IPS-NIHi11 (cell line): ENCODE data around the gene CFAP65.

ENCODE experiments used
- DNase-seq: peaks from one replicate; pipeline ENCODE4 v3.0.0; 2012; ENCODE audit warnings: mixed read lengths, low spot score

The CFAP65 gene, protein sequence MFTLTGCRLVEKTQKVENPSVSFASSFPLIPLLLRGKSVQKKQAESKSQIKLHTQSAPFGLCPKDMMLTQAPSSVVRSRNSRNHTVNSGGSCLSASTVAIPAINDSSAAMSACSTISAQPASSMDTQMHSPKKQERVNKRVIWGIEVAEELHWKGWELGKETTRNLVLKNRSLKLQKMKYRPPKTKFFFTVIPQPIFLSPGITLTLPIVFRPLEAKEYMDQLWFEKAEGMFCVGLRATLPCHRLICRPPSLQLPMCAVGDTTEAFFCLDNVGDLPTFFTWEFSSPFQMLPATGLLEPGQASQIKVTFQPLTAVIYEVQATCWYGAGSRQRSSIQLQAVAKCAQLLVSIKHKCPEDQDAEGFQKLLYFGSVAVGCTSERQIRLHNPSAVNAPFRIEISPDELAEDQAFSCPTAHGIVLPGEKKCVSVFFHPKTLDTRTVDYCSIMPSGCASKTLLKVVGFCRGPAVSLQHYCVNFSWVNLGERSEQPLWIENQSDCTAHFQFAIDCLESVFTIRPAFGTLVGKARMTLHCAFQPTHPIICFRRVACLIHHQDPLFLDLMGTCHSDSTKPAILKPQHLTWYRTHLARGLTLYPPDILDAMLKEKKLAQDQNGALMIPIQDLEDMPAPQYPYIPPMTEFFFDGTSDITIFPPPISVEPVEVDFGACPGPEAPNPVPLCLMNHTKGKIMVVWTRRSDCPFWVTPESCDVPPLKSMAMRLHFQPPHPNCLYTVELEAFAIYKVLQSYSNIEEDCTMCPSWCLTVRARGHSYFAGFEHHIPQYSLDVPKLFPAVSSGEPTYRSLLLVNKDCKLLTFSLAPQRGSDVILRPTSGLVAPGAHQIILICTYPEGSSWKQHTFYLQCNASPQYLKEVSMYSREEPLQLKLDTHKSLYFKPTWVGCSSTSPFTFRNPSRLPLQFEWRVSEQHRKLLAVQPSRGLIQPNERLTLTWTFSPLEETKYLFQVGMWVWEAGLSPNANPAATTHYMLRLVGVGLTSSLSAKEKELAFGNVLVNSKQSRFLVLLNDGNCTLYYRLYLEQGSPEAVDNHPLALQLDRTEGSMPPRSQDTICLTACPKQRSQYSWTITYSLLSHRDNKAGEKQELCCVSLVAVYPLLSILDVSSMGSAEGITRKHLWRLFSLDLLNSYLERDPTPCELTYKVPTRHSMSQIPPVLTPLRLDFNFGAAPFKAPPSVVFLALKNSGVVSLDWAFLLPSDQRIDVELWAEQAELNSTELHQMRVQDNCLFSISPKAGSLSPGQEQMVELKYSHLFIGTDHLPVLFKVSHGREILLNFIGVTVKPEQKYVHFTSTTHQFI (N-terminal part only)

DNA sequence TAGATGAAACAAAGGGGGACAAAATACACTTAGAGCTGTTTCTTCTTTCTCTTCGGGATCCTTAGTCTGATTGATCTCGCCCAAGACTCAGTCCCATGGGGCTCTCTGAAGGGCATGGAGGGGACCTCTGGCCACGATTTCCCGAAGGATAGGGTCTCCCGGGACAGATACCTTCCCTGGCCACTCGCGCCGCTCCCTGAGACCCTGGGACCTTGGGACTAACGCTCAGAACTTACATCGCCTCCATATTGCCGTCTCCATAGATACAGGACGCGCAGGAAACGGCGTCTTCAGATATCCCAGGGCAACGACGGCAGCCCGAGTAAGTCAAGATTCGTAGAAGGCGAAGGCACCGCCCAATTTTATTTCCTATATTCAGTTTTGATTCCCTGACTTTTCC is at the start of gene CFAP65:
CFAP65 (minus strand) TSS at position 265 of the 400 bp plus-strand sequence. CDS start 2,468 bp downstream, outside the sequence.
- DNase-seq: peak; percentile 84

DNA sequence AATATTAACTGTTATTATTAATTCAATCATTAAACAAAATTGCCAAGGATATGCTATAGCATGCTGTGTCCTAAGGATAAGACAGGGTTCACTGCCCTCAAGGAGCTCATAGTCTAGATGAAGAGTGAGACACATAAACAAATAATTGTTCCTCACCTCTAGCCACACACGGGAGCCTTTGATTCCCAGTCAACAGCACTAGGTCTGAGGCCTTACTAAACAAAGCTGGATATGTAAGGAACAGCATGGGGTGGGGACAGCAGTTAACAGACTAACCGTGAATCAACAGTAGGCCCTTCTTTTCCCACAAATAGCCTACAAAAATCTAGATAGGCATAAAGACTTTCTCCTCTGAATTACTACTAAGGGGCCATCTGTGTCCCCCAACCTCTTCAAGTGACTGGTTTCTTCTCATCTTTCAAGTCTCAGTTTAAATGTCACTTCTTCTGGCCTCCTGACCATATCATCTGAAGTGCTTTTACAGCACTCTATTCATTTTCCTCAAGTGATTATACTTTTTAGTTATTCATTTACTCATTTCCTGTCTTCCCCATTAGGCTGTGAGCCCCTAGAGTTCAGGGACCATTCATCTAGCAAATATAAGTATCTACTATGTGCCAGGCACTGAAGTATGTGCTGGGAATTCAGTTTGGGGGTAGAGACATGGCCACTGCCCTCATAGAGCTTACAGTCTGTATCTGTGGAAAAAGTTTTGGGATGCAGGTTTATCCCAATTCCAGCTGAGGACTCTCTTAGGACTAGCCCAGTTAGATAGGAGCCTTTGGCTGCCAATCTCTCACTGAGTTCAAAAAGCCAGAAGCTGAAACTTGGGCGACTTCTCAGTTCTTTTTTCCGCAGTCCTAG is 49.4 kb upstream of the CFAP65 start:
- no peak for DNase-seq

DNA sequence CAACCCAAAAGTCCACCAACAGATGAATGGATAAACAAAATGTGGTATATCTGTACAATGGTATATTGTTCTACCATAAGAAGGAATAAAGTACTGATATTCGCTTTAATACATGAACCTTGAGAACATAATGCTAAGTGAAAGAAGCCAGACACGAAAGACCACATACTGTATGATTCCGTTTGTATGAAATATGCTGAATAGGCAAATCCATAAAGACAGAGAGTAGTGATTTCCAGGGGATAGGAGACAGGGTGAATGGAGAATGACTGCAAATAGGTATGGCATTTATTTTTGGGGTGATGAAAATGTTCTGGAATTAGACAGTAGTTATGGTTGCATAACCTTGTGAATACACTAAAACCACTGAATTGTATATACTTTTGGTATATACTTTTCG is 48.0 kb upstream of the CFAP65 start:
- no peak for DNase-seq

DNA sequence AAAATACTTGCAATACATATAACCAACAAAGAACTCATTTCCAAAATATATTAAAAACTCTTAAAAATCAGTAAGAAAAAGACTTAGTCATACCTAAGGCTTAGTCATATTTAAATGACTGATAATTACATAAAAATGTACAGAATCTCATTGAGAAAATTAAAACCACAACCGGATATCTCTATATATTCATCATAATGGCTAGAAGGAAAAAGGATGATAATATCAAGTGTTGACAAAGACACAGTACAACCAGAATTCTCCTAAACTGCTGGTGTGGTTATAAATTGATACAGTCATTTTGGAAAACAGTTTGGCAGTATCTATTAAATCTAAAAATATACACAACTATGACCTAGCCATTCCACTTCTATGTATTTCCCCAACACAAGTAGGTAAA is 46.5 kb upstream of the CFAP65 start:
- DNase-seq: no peak

DNA sequence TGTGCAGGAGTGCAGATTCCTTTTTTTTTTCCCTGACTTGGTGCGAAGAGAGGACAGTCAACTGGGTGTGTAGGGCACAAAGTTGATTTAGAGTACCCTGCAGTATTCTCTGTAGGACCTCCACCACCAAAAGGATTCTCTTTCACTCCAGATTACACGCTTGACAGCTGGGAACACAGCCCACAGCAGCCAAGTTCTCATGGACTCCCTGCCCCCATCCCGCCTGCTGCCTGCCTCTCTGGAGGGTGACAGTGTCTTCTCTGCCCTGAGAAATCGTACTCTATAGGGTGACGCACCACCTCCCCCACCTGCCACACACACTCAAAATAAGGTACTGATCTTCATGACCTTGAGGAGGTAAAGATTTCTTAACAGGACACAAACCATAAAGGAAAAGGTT is 46.0 kb upstream of the CFAP65 start:
- no peak for DNase-seq

DNA sequence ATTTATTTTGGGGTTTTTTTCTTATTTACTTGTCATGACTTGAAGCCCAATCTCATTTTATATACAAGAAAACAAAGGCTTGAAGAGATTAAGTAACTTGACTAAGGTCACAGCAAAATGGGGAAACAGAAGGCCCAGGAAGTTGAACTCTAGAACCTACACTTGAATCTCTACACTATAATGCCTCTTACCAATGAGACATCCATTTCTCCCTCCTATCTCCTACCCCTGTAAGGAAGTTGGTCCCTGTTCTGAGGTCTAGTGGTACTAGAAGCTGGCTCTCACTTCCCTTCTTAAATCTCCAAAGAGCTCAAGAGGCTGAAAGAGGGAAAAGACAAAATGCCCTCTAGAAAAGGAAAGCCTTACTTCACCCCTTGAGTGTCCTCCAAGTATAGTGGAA is 44.9 kb upstream of the CFAP65 start:
- DNase-seq: no peak

DNA sequence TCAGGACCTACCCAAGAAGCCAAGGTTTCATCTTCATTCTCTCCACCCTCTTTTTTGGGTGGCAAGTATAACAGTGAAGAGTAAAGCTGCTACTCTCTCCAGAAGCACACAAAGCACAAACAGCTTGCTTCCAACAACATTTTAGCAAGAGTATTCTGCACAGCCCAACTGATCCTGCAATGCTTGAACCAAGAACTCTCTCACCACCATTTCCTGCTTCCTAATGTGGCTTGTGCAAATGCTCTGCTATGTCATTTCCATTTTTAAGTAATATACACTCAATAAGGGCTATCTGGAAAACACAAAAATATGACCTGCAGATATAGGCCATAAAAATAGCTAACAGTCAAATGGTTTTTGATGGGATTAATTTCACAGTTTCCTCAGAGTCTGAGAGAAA is 43.5 kb upstream of the CFAP65 start:
- DNase-seq: no peak

DNA sequence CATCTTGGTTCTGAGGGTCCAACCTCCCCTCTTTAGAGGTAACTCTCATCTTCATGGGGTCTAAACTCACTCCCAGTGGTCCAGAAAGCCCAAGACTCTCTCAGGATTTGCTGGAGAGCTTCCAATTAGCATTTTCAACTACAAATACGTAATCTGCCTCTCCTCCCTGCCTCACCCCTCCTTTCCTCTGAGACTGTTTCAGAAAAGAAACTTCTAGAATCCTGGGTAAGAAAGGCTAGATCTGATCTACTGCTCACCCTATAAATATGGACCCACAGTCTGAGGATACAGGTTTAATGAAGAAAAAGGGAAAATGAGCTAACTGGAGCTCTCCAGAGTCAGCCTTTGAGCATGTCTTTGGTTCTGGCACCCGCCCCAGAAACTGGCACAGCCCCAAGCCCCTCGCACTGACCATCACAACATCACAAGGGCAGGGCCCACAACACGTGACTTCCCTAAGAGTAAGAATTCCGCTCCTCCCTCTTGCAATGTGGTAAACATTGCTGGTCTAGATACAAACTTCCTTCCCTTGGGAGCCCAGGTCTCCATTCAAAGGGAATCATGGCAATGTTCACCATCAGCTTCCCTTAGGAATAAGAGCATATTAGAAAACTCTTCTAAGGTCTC is 41.1 kb upstream of the CFAP65 start:
- DNase-seq: no peak

DNA sequence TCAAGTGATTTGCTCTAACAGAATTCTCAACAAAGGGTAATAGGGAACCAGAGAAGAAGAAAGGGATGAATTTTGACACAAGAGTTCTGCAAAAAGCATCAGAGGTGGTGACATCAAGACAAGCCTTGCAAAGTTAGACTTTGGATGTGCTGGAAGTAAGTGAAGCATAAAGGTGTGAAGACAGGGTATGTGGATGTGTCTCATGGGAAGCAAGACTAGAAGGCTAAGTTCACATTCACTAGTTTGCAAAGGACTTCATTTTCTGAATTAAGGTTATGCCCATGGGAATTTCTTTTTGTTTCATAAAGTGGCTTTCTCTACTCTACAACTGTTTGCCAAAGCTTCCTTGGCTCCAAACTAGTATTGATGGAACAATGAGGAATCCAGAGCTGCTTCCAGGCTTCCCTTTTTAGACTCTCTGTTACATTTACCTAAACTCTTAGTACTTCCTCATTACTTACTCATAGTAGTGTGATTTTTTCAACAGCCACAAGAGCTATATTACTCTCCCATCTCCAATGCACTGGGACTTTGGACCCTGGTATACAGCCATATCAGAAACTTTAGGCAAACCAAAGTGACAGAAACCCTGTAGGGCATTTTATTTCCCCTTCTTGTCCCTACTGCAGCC is 40.5 kb upstream of the CFAP65 start:
- DNase-seq: no peak

DNA sequence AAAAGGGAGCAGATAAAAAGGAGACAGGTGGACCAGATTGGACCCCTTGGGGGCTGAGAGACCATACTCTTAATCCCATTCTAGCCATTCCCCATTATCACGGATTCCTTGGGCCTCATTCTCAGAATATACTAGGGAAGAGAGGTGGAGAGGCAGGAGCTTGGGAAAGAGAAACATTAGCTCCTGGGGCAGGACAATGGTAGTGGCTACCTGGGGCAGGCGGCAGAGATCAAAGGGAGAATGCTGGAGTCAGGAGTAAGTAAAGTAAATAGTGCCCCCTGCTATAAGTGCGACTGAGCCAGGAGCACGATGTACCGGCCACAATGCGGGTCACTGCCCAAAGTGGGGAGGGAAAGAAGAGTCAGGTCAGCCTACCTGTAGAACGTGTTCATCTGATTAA is 39.8 kb upstream of the CFAP65 start:
- DNase-seq: no peak

DNA sequence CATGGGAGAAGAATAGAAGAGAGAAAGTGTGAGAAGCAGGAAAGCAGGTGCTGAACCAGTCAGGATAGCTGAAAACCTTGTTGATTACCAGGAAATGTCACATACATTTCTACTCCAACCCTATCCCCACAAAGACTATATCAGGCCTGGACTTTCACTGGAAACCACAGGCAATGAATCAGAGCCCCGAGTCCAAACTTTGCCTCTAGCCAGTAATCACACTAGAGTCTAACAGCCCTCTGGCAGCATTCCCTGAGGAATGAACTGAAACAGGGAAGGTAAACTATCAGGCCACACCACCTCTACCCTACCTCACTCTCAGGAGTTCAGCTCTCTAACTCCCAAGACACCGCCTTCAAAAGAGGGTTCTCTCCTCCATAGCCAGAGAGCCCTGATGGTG is 38.1 kb upstream of the CFAP65 start:
- no peak for DNase-seq

DNA sequence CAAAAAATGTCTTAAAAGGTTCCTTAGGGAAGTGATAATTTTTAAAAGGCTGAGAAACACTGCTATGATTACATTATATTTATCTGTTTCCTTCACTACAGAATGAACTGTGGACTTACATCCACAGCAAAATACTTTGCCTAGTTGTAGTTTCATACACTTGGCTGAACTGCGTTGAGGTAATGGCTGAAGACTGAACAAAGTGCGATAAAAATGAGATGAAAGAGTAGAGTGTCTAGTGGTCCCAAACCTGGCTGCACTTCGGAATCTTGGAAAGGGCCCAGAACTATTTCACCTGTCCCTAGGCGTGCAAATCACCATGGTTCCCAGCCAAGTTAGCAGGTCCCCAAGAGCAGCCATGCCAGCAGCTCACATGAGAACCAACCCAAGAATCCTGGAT is 37.6 kb upstream of the CFAP65 start:
- no peak for DNase-seq

DNA sequence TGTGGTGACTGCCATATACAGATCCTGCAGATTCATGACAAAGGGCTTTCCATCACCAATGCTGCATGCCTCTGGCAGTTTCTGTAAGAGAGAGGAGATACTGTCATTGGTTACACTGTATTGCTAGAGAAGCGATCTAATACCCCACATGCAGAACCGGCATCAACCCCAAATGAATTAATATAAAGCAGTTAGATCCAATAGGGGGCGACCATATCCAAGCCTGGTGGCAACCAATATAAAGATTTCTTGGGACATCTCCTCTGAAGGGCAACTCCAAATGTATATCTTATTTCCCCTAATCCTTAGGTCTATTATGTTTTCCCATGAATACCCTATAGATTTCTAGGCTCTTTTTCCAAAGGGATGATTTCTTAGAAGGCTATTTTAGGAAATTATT is 36.8 kb upstream of the CFAP65 start:
- no peak for DNase-seq

DNA sequence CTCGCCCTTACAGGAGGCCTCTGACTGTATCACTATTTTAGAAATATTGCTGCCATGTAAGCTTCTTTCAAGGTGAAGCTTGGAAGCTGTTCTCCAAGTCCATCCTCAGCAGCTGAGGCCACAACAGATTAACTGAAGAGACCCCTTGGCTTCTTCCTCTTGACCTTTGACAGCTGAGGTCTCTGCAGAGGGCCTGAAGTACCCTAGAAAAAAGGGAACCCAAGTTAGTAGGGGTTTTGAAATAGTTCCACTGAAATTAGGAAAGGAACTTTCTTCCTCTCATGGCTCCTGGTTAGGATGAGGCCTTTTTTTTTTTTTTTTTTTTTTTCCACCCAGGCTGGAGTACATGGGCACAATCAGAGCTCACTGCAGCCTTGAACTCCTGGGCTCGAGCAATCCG is 34.9 kb upstream of the CFAP65 start:
- no peak for DNase-seq

DNA sequence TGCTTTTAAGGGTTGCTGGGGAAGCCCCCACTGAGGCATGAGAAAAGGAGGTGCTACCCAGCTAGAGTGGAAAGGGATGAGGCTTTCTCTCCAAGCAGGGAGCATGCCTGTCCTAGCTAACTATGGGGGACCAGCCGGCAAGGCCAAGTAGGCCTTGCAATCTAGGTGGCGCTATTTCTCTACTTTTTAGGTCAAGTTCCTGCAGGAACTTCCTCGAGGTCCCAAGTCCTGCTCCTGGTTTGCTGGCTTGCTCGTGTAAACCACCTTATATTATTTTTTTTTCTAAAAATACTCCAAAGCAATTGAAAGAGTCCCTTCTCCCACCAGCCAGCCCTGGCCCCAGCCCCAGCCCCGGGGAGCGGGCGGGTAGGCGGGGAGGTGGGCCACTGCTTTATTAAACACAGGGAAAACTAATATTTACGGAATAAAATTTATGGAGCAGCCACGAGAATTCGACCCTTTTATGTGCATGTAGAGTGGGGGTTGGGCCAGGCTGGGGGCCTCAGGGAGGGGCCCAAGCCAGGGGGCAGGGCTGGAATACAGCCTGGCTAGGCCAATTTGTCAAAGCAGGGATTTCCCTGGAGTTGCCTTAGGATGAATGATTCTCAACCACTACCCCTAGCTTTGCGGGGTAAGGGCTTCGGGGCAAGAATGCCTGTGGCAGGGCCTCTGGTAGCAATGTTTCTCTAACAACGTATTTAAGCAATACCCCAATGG is 32.3 kb upstream of the CFAP65 start:
- DNase-seq: peak; percentile 80

DNA sequence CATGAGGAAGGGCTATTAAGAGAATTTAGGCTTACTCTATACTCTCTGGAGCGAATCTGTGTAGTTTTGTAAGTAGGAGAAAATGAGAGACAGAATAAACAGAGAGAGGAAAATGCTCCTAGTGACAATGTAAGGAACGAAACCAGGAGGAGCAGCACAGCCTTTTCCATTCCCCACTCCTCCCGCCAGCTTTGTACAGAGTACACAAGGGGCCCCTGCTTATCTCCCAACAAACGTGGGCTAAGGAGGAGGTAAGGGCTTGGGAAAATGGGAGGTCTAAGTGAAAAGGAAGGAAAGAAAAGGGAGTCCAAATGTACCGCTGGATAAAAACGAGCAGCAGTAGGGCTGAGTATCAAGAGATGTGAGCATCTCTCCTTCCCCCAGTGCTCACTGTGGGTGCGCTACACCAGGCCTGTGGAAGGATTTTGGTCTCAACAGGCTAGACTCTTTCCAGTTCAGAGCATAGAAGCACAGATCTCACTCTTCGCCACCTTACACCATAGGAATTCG is 31.5 kb upstream of the CFAP65 start:
- no peak for DNase-seq

DNA sequence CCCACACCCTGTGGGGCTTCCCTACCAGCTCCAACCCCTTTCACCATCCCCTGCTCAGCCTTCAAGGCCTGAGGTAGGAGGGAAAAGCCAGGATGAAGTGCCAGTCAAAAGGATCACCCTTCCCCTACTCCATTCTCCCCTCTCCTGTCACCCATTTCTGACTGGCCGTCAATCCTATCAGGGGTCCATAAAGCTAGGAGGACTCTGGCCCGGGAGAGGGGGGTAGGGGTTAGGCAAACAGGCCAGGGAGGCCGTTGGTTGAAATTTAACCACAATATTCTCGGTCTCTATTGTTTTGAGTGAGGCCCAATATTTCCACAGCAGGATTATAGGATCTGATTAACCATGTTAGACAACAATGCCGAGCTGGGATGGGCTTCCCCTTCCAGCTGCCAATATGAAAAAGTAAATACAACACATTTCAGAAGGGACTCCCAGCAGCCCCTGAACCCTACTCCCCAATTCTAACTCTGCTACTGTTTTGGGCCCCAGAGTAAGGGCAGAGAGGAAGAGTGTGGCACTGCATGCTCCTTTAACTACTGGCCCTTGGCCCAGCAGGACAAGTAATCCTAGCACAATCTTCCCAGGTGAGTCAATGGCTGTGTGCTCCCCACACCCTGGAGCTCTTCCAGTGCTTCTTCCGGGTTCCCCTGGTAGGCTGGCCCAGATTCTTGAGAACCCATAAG is 30.0 kb upstream of the CFAP65 start:
- DNase-seq: no peak

DNA sequence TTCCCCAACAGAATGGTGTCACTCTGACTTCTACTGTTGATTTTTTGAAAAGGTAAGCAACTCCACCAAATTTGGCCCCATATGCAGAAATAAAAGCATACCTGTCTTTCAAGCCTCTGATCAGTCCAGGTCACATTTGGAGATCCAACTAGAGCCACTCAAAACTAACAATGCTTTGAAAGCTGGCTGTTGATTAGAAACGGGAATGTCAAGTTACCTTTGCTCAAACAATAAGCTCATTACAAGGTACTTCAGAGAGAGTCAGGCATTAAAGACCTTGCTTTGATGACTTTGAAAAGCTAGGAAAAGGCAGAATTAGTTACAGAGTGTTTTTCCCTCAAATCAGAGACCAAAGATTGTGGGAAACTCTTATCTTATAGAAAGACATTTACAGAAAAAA is 24.2 kb upstream of the CFAP65 start:
- no peak for DNase-seq

DNA sequence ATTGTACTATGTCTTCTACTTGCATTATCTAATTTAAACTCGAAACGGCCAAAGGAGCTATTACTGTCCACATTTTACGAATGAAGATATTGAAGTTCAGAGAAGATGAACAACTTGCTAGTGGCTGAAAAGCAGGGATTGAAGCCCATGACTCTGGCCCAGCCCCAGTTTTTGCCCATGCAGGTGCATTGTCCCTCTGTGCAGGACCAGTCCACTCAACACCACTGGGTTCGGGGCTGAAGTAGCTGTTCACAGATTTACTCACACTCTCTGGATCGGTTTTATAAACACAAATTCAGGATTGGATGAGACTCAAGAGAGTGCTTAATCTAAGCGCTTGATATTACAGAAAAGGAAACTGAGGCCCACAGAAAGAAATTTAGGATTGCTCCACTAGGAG is 20.8 kb upstream of the CFAP65 start:
- DNase-seq: no peak
